Lung (tissue), 12 donors: ENCODE data around the gene ITPKB. TPM values are rescaled to one million over a fixed set of nuclear protein-coding genes. Genes with fewer than 3 reads are reported as not detected.

ENCODE experiments used
- ATAC-seq: fragments of 200-7000 bp; cut with Tn5 transposase; one replicate; pipeline ENCODE4 v1.9.1; 2020; ENCODE audit warnings: moderate number of reproducible peaks; ENCODE audit not compliant: insufficient read depth, low FRiP score
- DNase-seq, 3 donors: peaks; one replicate each; pipeline ENCODE4 v3.0.0-alpha.2; 2013 to 2017
- H3K27ac ChIP-seq, 2 donors: one replicate each; pipeline ENCODE4 v1.5.1; 2013; ENCODE audit warnings: mild to moderate bottlenecking in 2 of 2, moderate library complexity in 2 of 2, control low read depth in 1 of 2, inconsistent platforms in 1 of 2, low read depth in 1 of 2, low read length in 1 of 2
- H3K27me3 ChIP-seq, 3 donors: one replicate each; pipeline ENCODE4 v1.5.1; 2013; ENCODE audit warnings: low read length in 2 of 3; ENCODE audit not compliant: control insufficient read depth in 3 of 3, insufficient read depth in 3 of 3
- H3K36me3 ChIP-seq, 4 donors: one replicate each; pipeline ENCODE4 v1.5.1; 2013; ENCODE audit warnings: low read length in 4 of 4, mild to moderate bottlenecking in 1 of 4, moderate library complexity in 1 of 4; ENCODE audit not compliant: control insufficient read depth in 4 of 4, insufficient read depth in 4 of 4
- H3K4me1 ChIP-seq, 5 donors: one replicate each; pipeline ENCODE4 v1.5.1; 2013; ENCODE audit warnings: low read length in 5 of 5, mild to moderate bottlenecking in 2 of 5, moderate library complexity in 1 of 5; ENCODE audit not compliant: control insufficient read depth in 5 of 5, insufficient read depth in 5 of 5
- H3K4me3 ChIP-seq: one replicate; pipeline ENCODE4 v1.5.1; 2013; ENCODE audit warnings: mild to moderate bottlenecking, control low read depth, moderate library complexity
- H3K9ac ChIP-seq, 2 donors: one replicate each; pipeline ENCODE4 v1.5.1; 2013; ENCODE audit warnings: low read length in 2 of 2, control low read depth in 1 of 2; ENCODE audit not compliant: insufficient read depth in 1 of 2
- H3K9me3 ChIP-seq, 4 donors: one replicate each; pipeline ENCODE4 v1.5.1; 2013; ENCODE audit warnings: low read length in 3 of 4, mild to moderate bottlenecking in 1 of 4, moderate library complexity in 1 of 4; ENCODE audit not compliant: control insufficient read depth in 4 of 4, insufficient read depth in 3 of 4
- WGBS, 2 donors: extraction: QIAGEN DNeasy Blood & Tissue Kit; methylation state at CpG; one replicate each; pipeline ENCODE4 v1.1.7; 2013; 5-methylcytosine and 5-hydroxymethylcytosine counted together
- polyA plus RNA-seq, 2 donors: library from polyadenylated mRNA; stranded (reverse); fragments of 200-250 nt; gene quantifications; one replicate each; pipeline ENCODE4 v1.2.1, GENCODE V29; 2013
- total RNA-seq, 2 donors: library from RNA; depleted of rRNA in 1 of 2; stranded (reverse); fragments of >200 nt in 1 of 2; gene quantifications; one replicate each; pipeline ENCODE4 v1.2.1, GENCODE V29; 2014 to 2021
- TF ChIP-seq, protein P1 (sequence below): IDR thresholded peaks from 2 replicates; pipeline ENCODE4 v1.5.1; 2012; ENCODE audit warnings: mild to moderate bottlenecking; ENCODE audit errors: control extremely low read depth, extremely low read depth
- donor health status: control.
- donor health status: control.
- donor health status: Bipolar disorder and iron deficiency.
- donor health status: healthy.
- donor health status: DM: yes; HTN: yes; CAD: no.

The ITPKB gene
- total and polyA plus RNA-seq, 4 donors, result 9.9 to 46.6 (median 28.1) TPM

- WGBS, 2 donors, result 83 to 85% methylated on average over 9 of the region's 9 CpGs
- Histone ChIP-seq H3K4me1 (peaks cover 0 to 23% (median 8%) of the 10 kb centered on the region in 5 donors), H3K27ac (peak overlapping the region in 1 of 2 donors; percentile 21), H3K27me3 (no peaks in the 10 kb centered on the region), H3K9me3 (no peaks in the 10 kb centered on the region), H3K36me3 (peaks cover 0 to 3% (median 0%) of the 10 kb centered on the region in 4 donors), H3K4me3 (no peak overlapping the region), H3K9ac (no peak overlapping the region)
- DNase-seq, result no peak
- no peak for ATAC-seq
- TF ChIP-seq, protein P1, sequence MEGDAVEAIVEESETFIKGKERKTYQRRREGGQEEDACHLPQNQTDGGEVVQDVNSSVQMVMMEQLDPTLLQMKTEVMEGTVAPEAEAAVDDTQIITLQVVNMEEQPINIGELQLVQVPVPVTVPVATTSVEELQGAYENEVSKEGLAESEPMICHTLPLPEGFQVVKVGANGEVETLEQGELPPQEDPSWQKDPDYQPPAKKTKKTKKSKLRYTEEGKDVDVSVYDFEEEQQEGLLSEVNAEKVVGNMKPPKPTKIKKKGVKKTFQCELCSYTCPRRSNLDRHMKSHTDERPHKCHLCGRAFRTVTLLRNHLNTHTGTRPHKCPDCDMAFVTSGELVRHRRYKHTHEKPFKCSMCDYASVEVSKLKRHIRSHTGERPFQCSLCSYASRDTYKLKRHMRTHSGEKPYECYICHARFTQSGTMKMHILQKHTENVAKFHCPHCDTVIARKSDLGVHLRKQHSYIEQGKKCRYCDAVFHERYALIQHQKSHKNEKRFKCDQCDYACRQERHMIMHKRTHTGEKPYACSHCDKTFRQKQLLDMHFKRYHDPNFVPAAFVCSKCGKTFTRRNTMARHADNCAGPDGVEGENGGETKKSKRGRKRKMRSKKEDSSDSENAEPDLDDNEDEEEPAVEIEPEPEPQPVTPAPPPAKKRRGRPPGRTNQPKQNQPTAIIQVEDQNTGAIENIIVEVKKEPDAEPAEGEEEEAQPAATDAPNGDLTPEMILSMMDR, result no peak
These were observed 55.9 kb downstream of the ITPKB start for GRCh38 chr1:226682871-226683814.

DNA sequence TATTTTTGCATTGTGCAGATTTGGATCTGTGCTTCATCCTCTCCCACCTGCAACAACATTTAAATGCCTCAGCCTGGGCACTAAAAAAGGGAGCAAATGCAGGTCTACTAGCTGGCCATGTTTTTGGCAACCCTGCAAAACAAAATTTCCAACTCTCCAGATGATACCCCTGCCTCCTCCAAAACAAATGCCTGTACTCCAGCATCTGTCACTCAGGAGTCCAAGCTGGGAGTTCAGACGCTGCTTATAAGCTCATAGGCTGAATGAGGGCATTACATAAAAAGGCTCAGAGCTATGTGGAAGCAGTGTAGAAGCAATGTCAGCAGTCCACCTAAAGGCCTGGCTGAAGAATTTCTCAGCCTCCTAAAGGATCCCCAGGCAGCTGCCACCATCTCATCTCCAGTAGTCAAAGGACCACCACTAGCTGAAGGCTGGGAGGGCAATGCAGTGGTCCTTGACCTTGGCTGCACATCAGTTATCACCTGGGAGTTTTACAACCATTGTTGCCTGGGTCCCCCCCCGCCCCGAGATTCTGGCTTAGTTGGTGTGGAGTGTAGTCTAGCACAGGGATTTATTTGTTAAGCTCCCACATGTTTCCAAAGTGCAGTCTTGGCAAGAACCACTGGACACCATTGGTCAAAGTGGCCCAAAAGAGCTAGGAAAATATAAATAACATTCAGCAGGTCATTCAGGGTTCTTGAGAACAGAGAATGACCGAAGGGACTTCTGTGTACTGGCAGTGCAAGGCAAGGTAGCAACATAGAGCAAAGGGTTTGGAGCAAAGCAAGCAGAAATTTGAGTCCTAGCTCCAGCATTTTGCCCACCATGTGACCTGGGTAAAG, 57.2 kb downstream of the ITPKB start:
- Histone ChIP-seq H3K36me3 (peaks cover 0 to 3% (median 0%) of the 10 kb centered on the region in 4 donors), H3K9ac (no peak overlapping the region), H3K4me1 (peaks cover 0 to 26% (median 8%) of the 10 kb centered on the region in 5 donors), H3K9me3 (no peaks in the 10 kb centered on the region), H3K27ac (peak overlapping the region in 1 of 2 donors; percentile 32), H3K27me3 (no peaks in the 10 kb centered on the region), H3K4me3 (no peak overlapping the region)
- DNase-seq (no peak), ATAC-seq (no peak)
- 71 to 93% methylated on average over 4 of the region's 4 CpGs for WGBS, 2 donors
- TF ChIP-seq, protein P1, result no peak

- Histone ChIP-seq H3K4me3 (no peak overlapping the region), H3K36me3 (peaks cover 0 to 3% (median 0%) of the 10 kb centered on the region in 4 donors), H3K27ac (peak overlapping the region; percentile 74 to 96), H3K9ac (peak overlapping the region in 1 of 2 donors; percentile 82), H3K27me3 (no peaks in the 10 kb centered on the region), H3K9me3 (no peaks in the 10 kb centered on the region), H3K4me1 (peaks cover under 1 to 26% (median 11%) of the 10 kb centered on the region in 5 donors)
- DNase-seq (no peak), ATAC-seq (no peak)
- TF ChIP-seq, protein P1, result no peak
- WGBS, 2 donors, result 70 to 79% methylated on average over 5 of the region's 5 CpGs
These were observed 58.4 kb downstream of the ITPKB start for GRCh38 chr1:226680653-226681052.
